DOHH2 (cell line): ENCODE measurements around the gene TAGLN2.

Source experiments
- CTCF ChIP-seq: fragments of 200-600 bp; sonication (generic); IDR thresholded peaks from one replicate; pipeline ENCODE4 v1.5.1; 2014; ENCODE audit warnings: antibody characterized with exemption, mild to moderate bottlenecking, low read depth, low read length; ENCODE audit not compliant: poor library complexity, severe bottlenecking
- EZH2phosphoT487 ChIP-seq: fragments of 200-600 bp; sonication (generic); IDR thresholded peaks from 2 replicates; pipeline ENCODE4 v1.6.1; 2017; ENCODE audit warnings: borderline replicate concordance, mild to moderate bottlenecking, antibody characterized with exemption, low read length, moderate library complexity, mixed read lengths

GRCh38 chr1:159934136-159935039 is 9.1 kb upstream of the TAGLN2 start:
- TF ChIP-seq CTCF (no peak), EZH2phosphoT487 (no peak)
